ENCODE results near the gene IGDCC3.

Gene IGDCC3

DNA sequence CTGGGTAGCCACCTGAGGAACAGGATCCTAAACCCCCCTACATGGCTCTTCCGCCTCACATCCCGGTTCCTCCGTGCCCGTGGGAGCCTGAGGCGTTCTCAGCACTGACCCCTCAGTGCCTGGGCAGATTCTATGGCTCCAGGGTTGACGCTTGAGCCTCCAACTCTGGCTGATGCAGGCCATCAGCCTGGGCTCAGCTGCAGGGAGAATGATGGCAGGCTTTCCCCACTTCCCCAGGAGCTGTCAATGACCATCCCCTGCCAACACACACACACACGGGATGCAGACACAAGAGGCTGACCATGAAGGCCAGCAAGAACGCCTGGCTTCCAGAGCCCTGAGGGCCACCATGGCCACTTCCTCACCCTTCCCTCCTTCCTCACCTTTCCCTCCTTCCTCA lies 15.8 kb upstream of the IGDCC3 start:
- TF ChIP-seq, protein P1, sequence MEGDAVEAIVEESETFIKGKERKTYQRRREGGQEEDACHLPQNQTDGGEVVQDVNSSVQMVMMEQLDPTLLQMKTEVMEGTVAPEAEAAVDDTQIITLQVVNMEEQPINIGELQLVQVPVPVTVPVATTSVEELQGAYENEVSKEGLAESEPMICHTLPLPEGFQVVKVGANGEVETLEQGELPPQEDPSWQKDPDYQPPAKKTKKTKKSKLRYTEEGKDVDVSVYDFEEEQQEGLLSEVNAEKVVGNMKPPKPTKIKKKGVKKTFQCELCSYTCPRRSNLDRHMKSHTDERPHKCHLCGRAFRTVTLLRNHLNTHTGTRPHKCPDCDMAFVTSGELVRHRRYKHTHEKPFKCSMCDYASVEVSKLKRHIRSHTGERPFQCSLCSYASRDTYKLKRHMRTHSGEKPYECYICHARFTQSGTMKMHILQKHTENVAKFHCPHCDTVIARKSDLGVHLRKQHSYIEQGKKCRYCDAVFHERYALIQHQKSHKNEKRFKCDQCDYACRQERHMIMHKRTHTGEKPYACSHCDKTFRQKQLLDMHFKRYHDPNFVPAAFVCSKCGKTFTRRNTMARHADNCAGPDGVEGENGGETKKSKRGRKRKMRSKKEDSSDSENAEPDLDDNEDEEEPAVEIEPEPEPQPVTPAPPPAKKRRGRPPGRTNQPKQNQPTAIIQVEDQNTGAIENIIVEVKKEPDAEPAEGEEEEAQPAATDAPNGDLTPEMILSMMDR (IDR thresholded peaks at IDR 0.05; ENCODE audit: low read depth, low read length): no peak
- no peak for DNase-seq (ENCODE audit: extremely low read depth, low read depth)

DNA sequence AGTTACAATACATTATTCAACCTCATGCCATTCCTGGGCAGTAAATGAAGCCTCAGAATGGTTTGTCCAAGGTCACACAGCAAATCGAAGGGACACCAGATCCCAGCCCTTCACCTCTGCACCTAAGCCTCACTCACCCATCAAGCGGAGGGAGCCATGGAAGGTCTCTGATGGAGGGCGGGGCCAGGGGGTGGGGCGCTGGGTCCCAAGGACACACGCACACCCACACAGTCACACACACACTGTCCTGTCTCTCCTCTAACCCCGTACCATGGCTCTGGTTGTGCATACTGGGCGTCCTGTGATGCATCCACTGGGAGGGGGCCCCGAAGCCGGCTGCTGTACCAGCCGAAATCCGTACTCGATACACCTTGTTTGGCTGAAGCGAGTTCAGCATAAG lies 15.3 kb upstream of the IGDCC3 start:
- TF ChIP-seq, protein P1 (IDR thresholded peaks at IDR 0.05; ENCODE audit: low read depth, low read length): no peak
- no peak for DNase-seq (ENCODE audit: extremely low read depth, low read depth)

DNA sequence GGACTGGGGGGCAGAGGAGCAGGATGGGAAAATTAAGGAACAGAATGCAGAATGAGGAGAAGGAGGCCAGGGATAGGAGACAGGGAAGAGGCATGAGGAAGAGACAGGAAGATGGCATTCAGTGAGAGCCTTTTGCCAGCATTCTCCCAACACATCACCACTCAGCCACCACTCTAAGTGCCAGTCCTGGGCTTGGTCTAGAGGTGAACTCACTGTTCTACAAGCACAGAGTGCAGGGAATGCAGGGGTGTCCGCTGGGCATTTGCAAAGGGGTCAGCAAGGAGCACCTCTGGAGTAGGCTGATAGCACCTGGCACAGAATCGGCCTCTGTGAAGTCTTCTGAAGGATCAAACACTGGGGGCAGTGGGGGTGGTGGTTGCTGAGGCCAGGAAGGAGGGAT lies 14.6 kb upstream of the IGDCC3 start:
- DNase-seq (ENCODE audit: extremely low read depth, low read depth): no peak
- TF ChIP-seq, protein P1 (IDR thresholded peaks at IDR 0.05; ENCODE audit: low read depth, low read length): no peak

DNA sequence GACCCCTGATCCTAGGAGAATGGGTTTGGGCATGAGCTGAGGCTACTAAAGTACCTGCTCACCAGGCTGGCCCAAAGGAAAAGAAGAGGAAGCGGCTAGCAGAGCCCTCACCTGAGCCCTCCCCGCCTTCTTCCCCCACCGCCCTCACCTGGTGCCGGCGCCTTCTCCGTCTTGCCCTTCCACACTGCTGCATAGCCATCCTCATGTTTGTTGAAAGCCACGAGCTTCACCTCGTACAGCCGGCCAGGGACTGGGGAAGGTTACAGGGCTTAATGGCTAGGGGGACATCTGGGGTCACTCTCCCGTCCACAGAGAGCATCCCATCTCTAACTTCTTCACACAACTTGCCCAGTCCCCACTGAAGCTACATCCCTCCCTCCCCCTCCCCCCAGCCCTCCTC lies 13.9 kb upstream of the IGDCC3 start:
- no peak for DNase-seq (ENCODE audit: extremely low read depth, low read depth)
- TF ChIP-seq, protein P1 (IDR thresholded peaks at IDR 0.05; ENCODE audit: low read depth, low read length): no peak

DNA sequence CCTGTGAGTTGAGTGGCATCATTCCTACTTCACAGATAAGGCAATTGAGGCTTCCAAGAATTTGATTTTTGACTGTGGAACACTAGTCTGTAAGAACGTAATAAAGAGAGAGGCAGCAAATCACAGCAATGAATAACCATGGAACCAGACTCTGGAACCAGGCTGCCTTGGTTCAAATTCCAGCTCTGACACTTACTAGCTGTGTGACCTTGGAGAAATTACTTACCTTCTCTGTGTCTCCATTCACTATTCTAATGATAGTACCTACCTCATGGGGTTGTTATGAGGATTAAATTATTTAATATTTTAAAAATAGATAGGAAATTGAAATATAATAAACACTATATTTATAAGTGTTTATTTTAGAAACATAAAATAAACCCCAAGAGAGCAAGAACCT lies 12.6 kb upstream of the IGDCC3 start:
- no peak for DNase-seq (ENCODE audit: extremely low read depth, low read depth)
- TF ChIP-seq, protein P1 (IDR thresholded peaks at IDR 0.05; ENCODE audit: low read depth, low read length): no peak

DNA sequence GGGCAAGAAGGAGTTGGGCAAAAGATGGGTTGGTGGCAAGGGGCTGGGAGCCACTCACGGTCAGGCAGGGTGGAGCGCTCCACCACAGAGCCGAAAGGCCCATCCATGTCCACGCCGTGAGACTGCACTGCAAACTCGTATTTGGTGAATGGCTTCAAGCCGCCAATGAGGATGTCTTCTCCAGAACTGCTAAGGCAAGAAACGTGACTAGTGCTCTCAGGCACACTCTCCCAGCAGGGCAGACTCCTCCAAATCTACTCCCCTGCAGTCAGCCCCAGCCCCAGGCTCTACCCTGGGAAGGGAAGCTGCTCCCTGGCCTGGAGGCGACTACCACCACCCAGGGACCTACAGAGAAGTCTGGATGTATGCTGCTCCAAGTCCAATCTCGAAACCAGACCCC lies 11.4 kb upstream of the IGDCC3 start:
- no peak for DNase-seq (ENCODE audit: extremely low read depth, low read depth)
- TF ChIP-seq, protein P1 (IDR thresholded peaks at IDR 0.05; ENCODE audit: low read depth, low read length): no peak

DNA sequence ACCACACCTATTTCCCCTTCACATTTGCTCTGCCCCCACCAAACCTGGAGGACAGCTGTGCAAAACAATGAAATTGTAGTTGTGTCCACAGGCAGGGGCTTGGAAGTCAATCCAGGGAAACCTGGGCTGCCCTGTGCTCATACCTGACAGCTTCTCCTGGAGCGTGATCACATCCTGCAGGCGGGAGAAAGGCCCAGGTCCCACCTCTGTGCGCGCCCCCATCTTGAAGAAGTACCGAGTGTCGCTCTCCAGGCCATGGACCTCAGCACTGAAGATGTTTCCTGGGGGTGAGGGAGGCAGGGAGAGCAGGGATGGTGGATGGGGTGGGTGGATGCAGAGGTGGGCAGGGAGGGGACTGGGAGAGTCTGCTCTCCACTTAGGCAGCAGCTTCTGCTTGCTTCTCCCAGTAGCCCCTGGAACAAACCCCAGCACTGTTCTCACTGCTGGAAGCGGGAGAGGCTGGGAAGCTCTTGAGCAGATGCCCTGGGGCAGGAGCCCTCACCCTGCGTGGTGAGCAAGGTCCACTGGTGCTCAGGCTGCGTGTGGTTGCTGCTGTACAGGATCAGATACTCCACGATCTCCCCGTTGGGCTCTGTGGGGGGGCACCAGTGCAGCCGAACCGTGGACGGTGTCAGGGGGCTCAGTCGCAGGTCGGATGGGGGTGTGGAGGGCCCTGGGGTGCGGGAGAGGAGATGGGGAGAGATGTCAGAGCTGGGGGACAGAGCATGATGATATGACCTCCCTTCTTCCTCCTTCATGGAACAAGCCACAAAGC lies 10.7 kb upstream of the IGDCC3 start:
- no peak for DNase-seq (ENCODE audit: extremely low read depth, low read depth)
- TF ChIP-seq, protein P1 (IDR thresholded peaks at IDR 0.05; ENCODE audit: low read depth, low read length): no peak

Measured in AG09319 (cell line).